Measurements from ENCODE around the gene ETNK2. TPM values are rescaled to one million over a fixed set of nuclear protein-coding genes. Genes with fewer than 3 reads are reported as not detected.

Gene ETNK2
- total and polyA plus RNA-seq, 2 of the 8 experiments (the other 6 are each of a cell fraction or from before 2014, with no cell fraction given): 20.1 to 26.7 TPM

DNA sequence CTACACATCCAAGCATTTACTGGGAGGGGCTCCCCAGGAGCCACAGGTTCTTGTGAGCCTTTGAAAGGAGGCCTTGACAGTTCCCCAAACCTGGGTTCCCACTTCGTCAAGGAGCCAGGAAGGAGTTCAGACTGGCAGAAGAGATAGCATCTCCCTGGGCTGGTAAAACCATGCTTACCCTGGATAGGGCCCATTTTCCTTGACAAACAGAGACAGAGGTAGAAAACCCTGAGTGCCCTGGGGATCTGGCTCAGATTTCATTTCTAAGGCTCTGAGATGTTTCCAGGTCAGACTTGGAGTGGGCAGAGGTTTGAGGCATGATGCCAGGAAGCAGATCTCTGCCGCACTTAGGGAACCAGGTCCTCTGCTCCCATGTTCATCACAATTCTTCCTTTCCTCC is 2.7 kb downstream of the ETNK2 start:
- no peaks in the 10 kb centered on the region for H3K9me3 ChIP-seq (ENCODE audit: insufficient read depth in 2 of 2, low read depth in 1 of 2, low read length in 1 of 2)
- H3K4me1 ChIP-seq (replicated peaks in 1 of 4; ENCODE audit: control insufficient read depth in 3 of 4, insufficient read depth in 4 of 4, low read length in 3 of 4): peaks cover 0 to 44% (median 29%) of the 10 kb centered on the region in 4 experiments; a peak in 6 of 7 replicates
- no peak overlapping the region for H2AK5ac ChIP-seq (ENCODE audit: low read depth, low read length)
- H2BK120ac ChIP-seq (replicated peaks; ENCODE audit: low read depth, low read length): no peak overlapping the region
- no peak for TF ChIP-seq RNF2 (IDR thresholded peaks at IDR 0.05; ENCODE audit: borderline replicate concordance, low read depth, low read length, missing control alignments, poor library complexity, severe bottlenecking)
- no peak for TF ChIP-seq TCF12 (IDR thresholded peaks at IDR 0.05; ENCODE audit: low read depth, low read length)
- TF ChIP-seq, protein P1, sequence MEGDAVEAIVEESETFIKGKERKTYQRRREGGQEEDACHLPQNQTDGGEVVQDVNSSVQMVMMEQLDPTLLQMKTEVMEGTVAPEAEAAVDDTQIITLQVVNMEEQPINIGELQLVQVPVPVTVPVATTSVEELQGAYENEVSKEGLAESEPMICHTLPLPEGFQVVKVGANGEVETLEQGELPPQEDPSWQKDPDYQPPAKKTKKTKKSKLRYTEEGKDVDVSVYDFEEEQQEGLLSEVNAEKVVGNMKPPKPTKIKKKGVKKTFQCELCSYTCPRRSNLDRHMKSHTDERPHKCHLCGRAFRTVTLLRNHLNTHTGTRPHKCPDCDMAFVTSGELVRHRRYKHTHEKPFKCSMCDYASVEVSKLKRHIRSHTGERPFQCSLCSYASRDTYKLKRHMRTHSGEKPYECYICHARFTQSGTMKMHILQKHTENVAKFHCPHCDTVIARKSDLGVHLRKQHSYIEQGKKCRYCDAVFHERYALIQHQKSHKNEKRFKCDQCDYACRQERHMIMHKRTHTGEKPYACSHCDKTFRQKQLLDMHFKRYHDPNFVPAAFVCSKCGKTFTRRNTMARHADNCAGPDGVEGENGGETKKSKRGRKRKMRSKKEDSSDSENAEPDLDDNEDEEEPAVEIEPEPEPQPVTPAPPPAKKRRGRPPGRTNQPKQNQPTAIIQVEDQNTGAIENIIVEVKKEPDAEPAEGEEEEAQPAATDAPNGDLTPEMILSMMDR (IDR thresholded peaks at IDR 0.05; ENCODE audit: control extremely low read depth in 1 of 3, insufficient read depth in 1 of 3, low read depth in 1 of 3, low read length in 3 of 3): no peak
- TF ChIP-seq NRF1 (IDR thresholded peaks at IDR 0.05; ENCODE audit: low read depth, low read length): no peak
- TF ChIP-seq JUND (IDR thresholded peaks at IDR 0.05; ENCODE audit: low read length): no peak
- CTCF ChIA-PET (ENCODE audit: partially characterized antibody): interaction anchor here (0.6 to 4.9 kb wide), 8 partner anchors 12 to 289 kb away, joined by 3 to 34 read pairs (median 6); no protein-coding TSS in a partner anchor
- no peak overlapping the region for H3K4ac ChIP-seq (replicated peaks; ENCODE audit: insufficient read length, low read depth, low read length)
- POLR2A ChIA-PET (ENCODE audit: partially characterized antibody): interaction anchor here (0.7 to 6.5 kb wide), 4 partner anchors 10 to 201 kb away, joined by 3 to 35 read pairs (median 4); no protein-coding TSS in a partner anchor
- 71% methylated on average over 2 of the region's 2 CpGs; no CpG with 5 or more reads in 1 of the 2 experiments for WGBS, 2 experiments (ENCODE audit: extremely low coverage in 1 of 2, insufficient coverage in 1 of 2, insufficient read length in 1 of 2, insufficient replicate concordance in 2 of 2, low coverage in 1 of 2, low lambda C conversion rate in 2 of 2, missing lambda C conversion rate in 1 of 2)
- no peak overlapping the region for H2BK20ac ChIP-seq (ENCODE audit: low read length)
- H3K4me2 ChIP-seq (ENCODE audit: insufficient read depth in 1 of 2, low read depth in 2 of 2, low read length in 2 of 2): no peak overlapping the region; a peak in 1 of 4 replicates
- no peaks in the 10 kb centered on the region for H3K79me2 ChIP-seq (ENCODE audit: control insufficient read depth in 1 of 2, insufficient read depth in 2 of 2, low read length in 2 of 2)
- H3K36me3 ChIP-seq (ENCODE audit: control insufficient read depth in 2 of 4, insufficient read depth in 4 of 4, low read length in 3 of 4): no peaks in the 10 kb centered on the region
- no peak overlapping the region for H2AFZ ChIP-seq (ENCODE audit: low read length)
- no peak overlapping the region for H3K4me3 ChIP-seq (ENCODE audit: extremely low read depth in 1 of 4, insufficient read depth in 2 of 4, low read depth in 3 of 4, low read length in 4 of 4)
- H3K27me3 ChIP-seq (replicated peaks in 1 of 4; ENCODE audit: control insufficient read depth in 3 of 4, extremely low read depth in 1 of 4, insufficient read depth in 3 of 4, low read length in 3 of 4): peaks cover 0 to 18% (median 16%) of the 10 kb centered on the region in 4 experiments; a peak in 5 of 7 replicates
- peaks cover 2% of the 10 kb centered on the region; the same call in 1 of the 2 replicates for H3K79me1 ChIP-seq (ENCODE audit: low read depth, low read length)
- H2BK15ac ChIP-seq (ENCODE audit: low read length): 0 out of 2 replicates have a peak overlapping the region, but pooled peaks have one; percentile 40
- no peak overlapping the region for H3K14ac ChIP-seq (ENCODE audit: insufficient read length)
- no peak for DNase-seq (ENCODE audit: low read depth in 1 of 2, low spot score in 2 of 2)
- H3K23ac ChIP-seq (ENCODE audit: insufficient read length): no peak overlapping the region
- H4K8ac ChIP-seq (ENCODE audit: extremely low read depth, insufficient read depth, low read length): no peak overlapping the region
- no peak overlapping the region for H3K18ac ChIP-seq (ENCODE audit: extremely low read depth, low read length)
- H4K20me1 ChIP-seq (replicated peaks in 1 of 2; ENCODE audit: control insufficient read depth in 1 of 2, insufficient read depth in 2 of 2, low read length in 2 of 2): no peaks in the 10 kb centered on the region
- FAIRE-seq: no peak
- no peak overlapping the region for H4K5ac ChIP-seq (ENCODE audit: insufficient read length, low read depth, low read length)
- no peak overlapping the region for H3K56ac ChIP-seq (replicated peaks; ENCODE audit: insufficient read length, low read depth, low read length)
- H2BK5ac ChIP-seq (ENCODE audit: low read depth, low read length): no peak overlapping the region
- H3K9ac ChIP-seq (replicated peaks in 1 of 4; ENCODE audit: extremely low read depth in 1 of 4, low read depth in 3 of 4, low read length in 3 of 4): no peak overlapping the region
- no peak overlapping the region for H2BK12ac ChIP-seq (ENCODE audit: low read depth, low read length)
- H4K91ac ChIP-seq (replicated peaks; ENCODE audit: insufficient read length, low read length): no peak overlapping the region
- H3K23me2 ChIP-seq (ENCODE audit: low read depth, low read length): peaks cover 12% of the 10 kb centered on the region; the same call in 1 of the 2 replicates
- no peak overlapping the region for H3K27ac ChIP-seq (ENCODE audit: low read depth, low read length)
